Stomach (tissue), 9 donors: ENCODE data around the gene ANKRD17. TPM values are rescaled to one million over a fixed set of nuclear protein-coding genes. Genes with fewer than 3 reads are reported as not detected.

Experiments
- DNase-seq, 2 donors: peaks; one replicate each; pipeline versions ENCODE4 v3.0.0 to v3.0.0-alpha.2; 2013 to 2019
- H3K27ac ChIP-seq, 5 donors: fragments of 200-600 bp in 4 of 5; sonication (generic) in 4 of 5; one replicate each; pipeline ENCODE4 v1.5.1; 2013 to 2019; ENCODE audit warnings: mild to moderate bottlenecking in 1 of 5, moderate library complexity in 1 of 5
- H3K27me3 ChIP-seq, 3 donors: fragments of 200-600 bp; sonication (generic); one replicate each; pipeline ENCODE4 v1.5.1; 2017 to 2019; ENCODE audit warnings: mixed run types in 1 of 3
- H3K36me3 ChIP-seq, 4 donors: fragments of 200-600 bp; sonication (generic); 1 replicate in 3 of 4; 2 replicates in 1 of 4; pipeline ENCODE4 v1.5.1; 2016 to 2019
- H3K4me1 ChIP-seq, 4 donors: fragments of 200-600 bp; sonication (generic); one replicate each; pipeline ENCODE4 v1.5.1; 2016 to 2019
- H3K4me3 ChIP-seq, 4 donors: fragments of 200-600 bp; sonication (generic) in 3 of 4; one replicate each; pipeline ENCODE4 v1.5.1; 2016 to 2019; ENCODE audit warnings: mild to moderate bottlenecking in 1 of 4
- H3K9me3 ChIP-seq, 4 donors: fragments of 200-600 bp; sonication (generic); one replicate each; pipeline ENCODE4 v1.5.1; 2016 to 2019
- EP300 ChIP-seq: sonication (generic); formaldehyde crosslinking; IDR thresholded peaks from one replicate; pipeline ENCODE4 v1.6.1; 2017; ENCODE audit warnings: antibody characterized with exemption
- POLR2A ChIP-seq, 4 donors: fragments of 450-650 bp; IDR thresholded peaks; one replicate each; pipeline ENCODE4 v1.6.1; 2016; ENCODE audit warnings: antibody characterized with exemption in 4 of 4, control low read depth in 2 of 4, mild to moderate bottlenecking in 1 of 4, moderate library complexity in 1 of 4
- POLR2AphosphoS5 ChIP-seq, 3 donors: sonication (generic); formaldehyde crosslinking; IDR thresholded peaks; one replicate each; pipeline ENCODE4 v1.6.1; 2016; ENCODE audit warnings: antibody characterized with exemption in 3 of 3
- WGBS, 5 donors: extraction: QIAGEN DNeasy Blood & Tissue Kit in 3 of 5; methylation state at CpG; one replicate each; pipeline versions ENCODE4 v1.1.5 to v1.1.7; 2013 to 2018; 5-methylcytosine and 5-hydroxymethylcytosine counted together
- intact Hi-C: fragments of 100-400 bp; cut with DNase I; formaldehyde crosslinking; loops from one replicate; pipeline ENCODE4 v1.15.1; 2023; ENCODE audit warnings: low total_unique reads
- polyA plus RNA-seq, 3 donors: library from polyadenylated mRNA; stranded (reverse); fragments of 200-250 nt; gene quantifications; one replicate each; pipeline ENCODE4 v1.2.3, GENCODE V29; 2013
- total RNA-seq, 5 donors: library from RNA; depleted of rRNA; stranded (reverse); fragments of >200 nt; gene quantifications; one replicate each; pipeline versions ENCODE4 v1.1.0 to v1.2.3, GENCODE V29; 2014 to 2016
- TF ChIP-seq, protein P1 (sequence below), 7 experiments: fragments of 450-650 bp in 4 of 7; fragments of 200-600 bp in 3 of 7; sonication (generic) in 3 of 7; IDR thresholded peaks; one replicate each; pipeline ENCODE4 v1.5.1; 2016 to 2019; ENCODE audit warnings: antibody characterized with exemption in 7 of 7, control low read depth in 2 of 7, mild to moderate bottlenecking in 1 of 7
- donor health status: healthy with polysubstance abuse.
- donor health status: Bipolar disorder and iron deficiency.
- donor health status: healthy.

The ANKRD17 gene
- total and polyA plus RNA-seq, 8 donors = 6.9 to 128 (median 56.8) TPM

GRCh38 chr4:73066445-73066844 is 192.2 kb downstream of the ANKRD17 start:
- intact Hi-C loops = no loop called here
- H3K27ac ChIP-seq = no peak overlapping the region
- no peak for TF ChIP-seq POLR2A (IDR thresholded peaks at IDR 0.05)
- TF ChIP-seq POLR2AphosphoS5 (IDR thresholded peaks at IDR 0.05) = peak in 1 of 3 donors; percentile 39
- TF ChIP-seq EP300 = no peak
- TF ChIP-seq, protein P1, sequence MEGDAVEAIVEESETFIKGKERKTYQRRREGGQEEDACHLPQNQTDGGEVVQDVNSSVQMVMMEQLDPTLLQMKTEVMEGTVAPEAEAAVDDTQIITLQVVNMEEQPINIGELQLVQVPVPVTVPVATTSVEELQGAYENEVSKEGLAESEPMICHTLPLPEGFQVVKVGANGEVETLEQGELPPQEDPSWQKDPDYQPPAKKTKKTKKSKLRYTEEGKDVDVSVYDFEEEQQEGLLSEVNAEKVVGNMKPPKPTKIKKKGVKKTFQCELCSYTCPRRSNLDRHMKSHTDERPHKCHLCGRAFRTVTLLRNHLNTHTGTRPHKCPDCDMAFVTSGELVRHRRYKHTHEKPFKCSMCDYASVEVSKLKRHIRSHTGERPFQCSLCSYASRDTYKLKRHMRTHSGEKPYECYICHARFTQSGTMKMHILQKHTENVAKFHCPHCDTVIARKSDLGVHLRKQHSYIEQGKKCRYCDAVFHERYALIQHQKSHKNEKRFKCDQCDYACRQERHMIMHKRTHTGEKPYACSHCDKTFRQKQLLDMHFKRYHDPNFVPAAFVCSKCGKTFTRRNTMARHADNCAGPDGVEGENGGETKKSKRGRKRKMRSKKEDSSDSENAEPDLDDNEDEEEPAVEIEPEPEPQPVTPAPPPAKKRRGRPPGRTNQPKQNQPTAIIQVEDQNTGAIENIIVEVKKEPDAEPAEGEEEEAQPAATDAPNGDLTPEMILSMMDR (IDR thresholded peaks at IDR 0.05) = no peak
- 26 to 53% (median 45%) methylated on average over 3 of the region's 3 CpGs for WGBS, 5 donors
- no peaks in the 10 kb centered on the region for H3K27me3 ChIP-seq
- H3K4me3 ChIP-seq = no peak overlapping the region
- H3K9me3 ChIP-seq = no peaks in the 10 kb centered on the region
- peaks cover 6 to 43% (median 28%) of the 10 kb centered on the region in 4 donors for H3K4me1 ChIP-seq
- peak in 1 of 2 donors; percentile 13 for DNase-seq
- peaks cover 6 to 45% (median 29%) of the 10 kb centered on the region in 4 donors for H3K36me3 ChIP-seq

DNA sequence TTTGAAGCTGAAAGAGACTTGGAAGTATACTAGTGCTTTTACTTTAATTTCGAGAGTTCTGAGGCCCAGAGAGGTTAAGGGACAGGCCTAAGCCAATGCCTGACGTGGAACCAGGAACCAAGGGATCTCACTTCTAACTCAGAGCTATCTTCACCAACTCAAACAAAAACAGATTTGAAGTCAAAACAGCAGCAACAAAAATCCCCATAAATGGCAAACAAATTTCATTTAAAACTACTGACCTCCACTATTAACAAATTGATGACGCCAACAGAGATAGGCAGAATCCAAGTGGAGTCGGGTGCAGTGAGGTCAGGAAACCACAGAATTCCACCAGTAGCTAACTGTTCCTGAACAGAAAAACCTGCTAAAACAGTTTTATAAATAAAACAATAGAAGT is 194.1 kb downstream of the ANKRD17 start:
- no peak overlapping the region for H3K4me3 ChIP-seq
- DNase-seq = no peak
- intact Hi-C loops = no loop called here
- no peak overlapping the region for H3K27ac ChIP-seq
- 69 to 81% (median 80%) methylated on average over 4 of the region's 4 CpGs for WGBS, 5 donors
- no peaks in the 10 kb centered on the region for H3K9me3 ChIP-seq
- H3K36me3 ChIP-seq = peaks cover 16 to 64% (median 48%) of the 10 kb centered on the region in 4 donors
- no peaks in the 10 kb centered on the region for H3K27me3 ChIP-seq
- no peak for TF ChIP-seq EP300
- TF ChIP-seq POLR2AphosphoS5 (IDR thresholded peaks at IDR 0.05) = no peak
- TF ChIP-seq, protein P1 (IDR thresholded peaks at IDR 0.05) = no peak
- TF ChIP-seq POLR2A (IDR thresholded peaks at IDR 0.05) = no peak
- peaks cover 0 to 34% (median 24%) of the 10 kb centered on the region in 4 donors for H3K4me1 ChIP-seq

DNA sequence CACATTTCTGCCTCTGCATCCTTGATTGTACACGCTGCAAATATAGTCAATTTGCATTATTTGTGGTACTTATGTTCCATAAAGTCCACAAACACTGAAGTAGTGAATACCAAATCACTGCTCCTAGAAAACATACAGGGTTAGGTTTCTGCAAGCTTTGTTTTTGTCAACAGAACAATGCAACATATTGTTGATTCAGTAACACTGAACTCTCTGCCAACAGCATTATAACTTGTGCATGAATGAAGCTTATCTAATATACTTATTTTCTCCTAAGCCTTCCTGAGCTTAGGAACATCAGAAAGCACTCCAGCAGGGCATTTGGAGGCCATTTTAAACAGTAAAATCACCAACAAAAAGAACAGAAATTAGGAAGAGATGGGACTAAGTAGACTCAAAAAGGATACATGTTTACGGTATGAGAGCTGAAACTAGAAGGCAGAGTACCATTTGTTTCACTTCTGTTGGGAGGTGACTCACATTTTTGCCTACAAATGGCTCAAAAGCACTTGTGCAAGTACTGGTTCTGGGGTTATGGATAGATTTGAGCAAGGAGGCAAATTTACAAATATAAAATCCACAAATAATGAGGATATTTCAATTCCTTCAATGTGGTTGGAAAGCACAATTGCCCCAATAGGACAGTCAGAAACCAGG is 203.2 kb downstream of the ANKRD17 start:
- H3K27ac ChIP-seq = no peak overlapping the region
- peaks cover 34 to 67% (median 65%) of the 10 kb centered on the region in 4 donors for H3K36me3 ChIP-seq
- no peak overlapping the region for H3K4me3 ChIP-seq
- intact Hi-C loops = no loop called here
- 68 to 95% (median 92%) methylated on average over 2 of the region's 2 CpGs for WGBS, 5 donors
- no peak for DNase-seq
- H3K9me3 ChIP-seq = no peaks in the 10 kb centered on the region
- H3K4me1 ChIP-seq = no peaks in the 10 kb centered on the region
- H3K27me3 ChIP-seq = no peaks in the 10 kb centered on the region
- TF ChIP-seq POLR2A (IDR thresholded peaks at IDR 0.05) (no peak), POLR2AphosphoS5 (IDR thresholded peaks at IDR 0.05) (no peak), EP300 (no peak)
- TF ChIP-seq, protein P1 (IDR thresholded peaks at IDR 0.05) = no peak

- H3K9me3 ChIP-seq = no peaks in the 10 kb centered on the region
- intact Hi-C loops = no loop called here
- DNase-seq = no peak
- H3K36me3 ChIP-seq = peaks cover 26 to 54% (median 52%) of the 10 kb centered on the region in 4 donors
- no peaks in the 10 kb centered on the region for H3K4me1 ChIP-seq
- 66 to 89% (median 84%) methylated on average over 2 of the region's 2 CpGs for WGBS, 5 donors
- H3K27me3 ChIP-seq = no peaks in the 10 kb centered on the region
- H3K4me3 ChIP-seq = no peak overlapping the region
- TF ChIP-seq EP300 = no peak
- TF ChIP-seq, protein P1 (IDR thresholded peaks at IDR 0.05) = no peak
- no peak overlapping the region for H3K27ac ChIP-seq
These were observed 204.6 kb downstream of the ANKRD17 start for GRCh38 chr4:73053974-73054480.
